Head of caudate nucleus (tissue), 42 donors: Measurements from ENCODE around the gene RELA.
"Not testable (repeated sequence)": the region's sequence is repeated elsewhere in the genome, so short reads cannot be mapped to it uniquely, and the experiment has no call there.

Experiments
- DNase-seq, 42 donors: peaks; one replicate each; pipeline versions ENCODE4 v3.0.0 to v3.0.0-alpha.2; 2020 to 2021; ENCODE audit warnings: mixed read lengths in 7 of 42
- intact Hi-C: fragments of 100-400 bp; cut with DNase I; formaldehyde crosslinking; loops from one replicate; pipeline ENCODE4 v1.15.0; 2022

RELA gene

GRCh38 chr11:65680192-65680743 is 17.6 kb upstream of the RELA start:
- intact Hi-C loops: no loop called here
- DNase-seq: no peak

GRCh38 chr11:65672982-65673381 is 10.3 kb upstream of the RELA start:
- DNase-seq: no peak
- intact Hi-C loops: no loop called here

- no peak for DNase-seq
- intact Hi-C loops: no loop called here
Measured at GRCh38 chr11:65672180-65672860, 9.6 kb upstream of the RELA start.

GRCh38 chr11:65663639-65664200 is 1.0 kb upstream of the RELA start:
- intact Hi-C loops: loop anchor here (2.0 kb wide), 1 partner anchor 49 kb away; the partner anchor contains the start of gene KAT5
- DNase-seq: peak; percentile 40 to 87 (median 74)

- intact Hi-C loops: loop anchor here (2.0 kb wide), 1 partner anchor 50 kb away; the partner anchor contains the start of gene KAT5
- peak in 5 of 42 donors; percentile 23 to 56 (median 45) for DNase-seq
Measured at GRCh38 chr11:65662247-65662798, 393 bp downstream of the RELA start.

GRCh38 chr11:65661599-65662246 is 993 bp downstream of the RELA start:
- intact Hi-C loops: loop anchor here (2.0 kb wide), 1 partner anchor 51 kb away; the partner anchor contains the start of gene KAT5
- DNase-seq: no peak

GRCh38 chr11:65660908-65661307 is 1.8 kb downstream of the RELA start:
- intact Hi-C loops, DNase-seq: not testable (repeated sequence)

- intact Hi-C loops: no loop called here
- no peak for DNase-seq
Measured at GRCh38 chr11:65660038-65660437, 2.7 kb downstream of the RELA start.

- no peak for DNase-seq
- intact Hi-C loops: no loop called here
Measured at GRCh38 chr11:65658174-65659021, 4.3 kb downstream of the RELA start.

GRCh38 chr11:65657426-65657825 is 5.3 kb downstream of the RELA start:
- DNase-seq: no peak
- intact Hi-C loops: no loop called here

GRCh38 chr11:65655570-65656332 is 7.0 kb downstream of the RELA start:
- no peak for DNase-seq
- intact Hi-C loops: no loop called here

GRCh38 chr11:65654375-65655349 is 8.1 kb downstream of the RELA start:
- intact Hi-C loops: loop anchor here (5.0 kb wide), 1 partner anchor 37 kb away; the partner anchor contains the start of gene PCNX3

GRCh38 chr11:65653229-65654225 is 9.2 kb downstream of the RELA start:
- peak in 12 of 42 donors; percentile 21 to 60 (median 35) for DNase-seq
- intact Hi-C loops: loop anchor here (2.0 to 5.0 kb wide), 2 partner anchors 15 to 36 kb away; partner anchors contain the start of genes PCNX3 and SIPA1

More at GRCh38 chr11:65654375-65655349, 8.1 kb downstream of the RELA start:
- no peak for DNase-seq

- peak; percentile 68 to 95 (median 88) for DNase-seq
- intact Hi-C loops: loop anchor here (2.0 to 5.0 kb wide), 2 partner anchors 14 to 35 kb away; partner anchors contain the start of genes PCNX3 and SIPA1
Measured at GRCh38 chr11:65652511-65653228, 10.0 kb downstream of the RELA start.
